Hepatocyte (in vitro differentiated cells): Measurements from ENCODE around the gene NCAPH2. TPM values are rescaled to one million over a fixed set of nuclear protein-coding genes. Genes with fewer than 3 reads are reported as not detected.

ENCODE experiments used
- DNase-seq: peaks from one replicate; pipeline ENCODE4 v3.0.0-alpha.2; 2016; ENCODE audit warnings: low spot score
- H2AFZ ChIP-seq: fragments of 200-600 bp; sonication (generic); 2 replicates; pipeline ENCODE4 v1.6.0; 2016; ENCODE audit warnings: antibody characterized with exemption, mild to moderate bottlenecking
- H3K27ac ChIP-seq: fragments of 200-600 bp; sonication (generic); 2 replicates; pipeline ENCODE4 v1.5.1; 2016; ENCODE audit warnings: mild to moderate bottlenecking
- H3K27me3 ChIP-seq: fragments of 200-600 bp; sonication (generic); 2 replicates; pipeline ENCODE4 v1.6.1; 2016
- H3K36me3 ChIP-seq: fragments of 200-600 bp; sonication (generic); replicated peaks from 2 replicates; pipeline ENCODE4 v1.5.1; 2016; ENCODE audit warnings: low read depth; ENCODE audit not compliant: insufficient read depth
- H3K4me1 ChIP-seq: fragments of 200-600 bp; sonication (generic); 2 replicates; pipeline ENCODE4 v1.5.1; 2016; ENCODE audit warnings: mild to moderate bottlenecking, moderate library complexity; ENCODE audit not compliant: insufficient read depth
- H3K4me2 ChIP-seq: fragments of 200-600 bp; sonication (generic); 2 replicates; pipeline ENCODE4 v1.6.0; 2016
- H3K4me3 ChIP-seq: fragments of 200-600 bp; sonication (generic); 2 replicates; pipeline ENCODE4 v1.5.1; 2016; ENCODE audit warnings: mild to moderate bottlenecking
- H3K79me2 ChIP-seq: fragments of 200-600 bp; sonication (generic); 2 replicates; pipeline ENCODE4 v1.6.0; 2017; ENCODE audit warnings: mild to moderate bottlenecking
- H3K9me2 ChIP-seq: fragments of 200-600 bp; sonication (generic); replicated peaks from 2 replicates; pipeline ENCODE4 v1.6.0; 2017; ENCODE audit warnings: mild to moderate bottlenecking; ENCODE audit not compliant: insufficient read depth
- H3K9me3 ChIP-seq: fragments of 200-600 bp; sonication (generic); 2 replicates; pipeline ENCODE4 v1.5.1; 2016; ENCODE audit warnings: low read depth, mild to moderate bottlenecking
- H4K20me1 ChIP-seq: fragments of 200-600 bp; sonication (generic); 2 replicates; pipeline ENCODE4 v1.6.0; 2016; ENCODE audit warnings: mild to moderate bottlenecking; ENCODE audit not compliant: insufficient read depth, poor library complexity, severe bottlenecking
- EZH2 ChIP-seq: fragments of 200-600 bp; sonication (generic); IDR thresholded peaks from 2 replicates; pipeline ENCODE4 v1.6.1; 2016; ENCODE audit warnings: antibody characterized with exemption, mild to moderate bottlenecking, borderline replicate concordance
- EZH2phosphoT487 ChIP-seq: fragments of 200-600 bp; sonication (generic); IDR thresholded peaks from one replicate; pipeline ENCODE4 v1.6.1; 2018; ENCODE audit warnings: antibody characterized with exemption, mild to moderate bottlenecking, low read depth, moderate library complexity; ENCODE audit not compliant: unreplicated experiment, severe bottlenecking
- WGBS: methylation state at CpG from one replicate; pipeline ENCODE4 v1.1.6; 2016; ENCODE audit warnings: low lambda C conversion rate; ENCODE audit errors: missing lambda C conversion rate; 5-methylcytosine and 5-hydroxymethylcytosine counted together
- polyA plus RNA-seq: library from polyadenylated mRNA; unstranded; fragments of >200 nt; fragmentation: Nextera tagmentation; extraction: Ambion mirVana; gene quantifications from 2 replicates; pipeline ENCODE4 v1.2.1, GENCODE V29; 2016
- total RNA-seq: library from RNA; depleted of rRNA; stranded (reverse); fragments of >200 nt; gene quantifications from 2 replicates; pipeline ENCODE4 v1.2.3, GENCODE V29; 2014
- TF ChIP-seq, protein P1 (sequence below): fragments of 200-600 bp; sonication (generic); IDR thresholded peaks from 2 replicates; pipeline ENCODE4 v1.5.1; 2016; ENCODE audit warnings: antibody characterized with exemption, mild to moderate bottlenecking; ENCODE audit not compliant: poor library complexity

Gene NCAPH2
- total and polyA plus RNA-seq, 2 experiments from 2014 or later: 25.6 to 40.6 TPM

DNA sequence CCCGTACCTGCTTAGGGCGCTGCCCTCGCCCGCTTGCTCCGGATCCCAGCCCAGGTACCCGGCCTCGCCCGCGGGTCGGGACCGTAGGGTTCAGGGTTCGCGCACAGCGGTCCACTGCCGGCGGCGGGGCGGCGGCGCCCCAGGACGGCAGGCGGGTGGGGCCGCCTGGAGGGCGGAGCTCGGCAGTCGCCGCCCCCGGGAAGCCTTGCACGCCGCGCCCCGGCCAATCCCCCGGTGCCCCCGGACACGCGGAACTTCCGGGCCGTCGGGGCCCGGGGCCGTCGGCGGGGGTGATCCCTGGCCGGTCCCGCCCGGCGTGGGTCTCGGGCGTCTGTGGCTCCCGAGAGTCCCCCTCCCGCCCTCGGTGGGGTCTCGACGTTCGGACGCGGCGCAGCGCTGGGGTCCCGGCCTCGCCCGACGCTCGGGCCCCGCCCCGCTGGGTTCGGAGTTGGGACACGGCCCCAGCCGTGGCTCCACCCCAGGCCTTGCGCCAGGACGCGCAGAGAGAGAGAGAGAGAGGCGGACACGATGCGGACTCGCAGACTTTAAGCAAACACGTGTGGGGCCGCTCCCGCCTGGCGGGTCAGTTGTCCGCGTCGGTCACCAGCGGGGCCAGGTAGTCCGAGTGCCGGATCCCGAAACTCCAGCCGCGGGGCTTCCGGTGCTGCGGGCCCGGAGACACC is 22.0 kb downstream of the NCAPH2 start, which contains the start of gene TYMP:
Gene TYMP (minus strand): TSS at position 116 of the 683 bp plus-strand sequence. CDS start 303 bp downstream, outside the sequence.
- Histone ChIP-seq H3K4me3 (peak within 1 kb of the TSS; percentile 49), H4K20me1 (no peaks in the 10 kb centered on the region), H3K4me2 (peak within 1 kb of the TSS; percentile 99), H3K27me3 (peaks cover 11% of the 10 kb centered on the region), H2AFZ (peak within 1 kb of the TSS; percentile 23), H3K4me1 (peaks cover 42% of the 10 kb centered on the region), H3K27ac (peak within 1 kb of the TSS; percentile 96), H3K79me2 (no peaks in the 10 kb centered on the region), H3K9me3 (no peaks in the 10 kb centered on the region), H3K9me2 (no peaks in the 10 kb centered on the region), H3K36me3 (no peaks in the 10 kb centered on the region)
- TF ChIP-seq EZH2 (peak; percentile 12), EZH2phosphoT487 (no peak)
- WGBS: 7% methylated on average over 43 of the region's 92 CpGs
- DNase-seq: peak; percentile 84

DNA sequence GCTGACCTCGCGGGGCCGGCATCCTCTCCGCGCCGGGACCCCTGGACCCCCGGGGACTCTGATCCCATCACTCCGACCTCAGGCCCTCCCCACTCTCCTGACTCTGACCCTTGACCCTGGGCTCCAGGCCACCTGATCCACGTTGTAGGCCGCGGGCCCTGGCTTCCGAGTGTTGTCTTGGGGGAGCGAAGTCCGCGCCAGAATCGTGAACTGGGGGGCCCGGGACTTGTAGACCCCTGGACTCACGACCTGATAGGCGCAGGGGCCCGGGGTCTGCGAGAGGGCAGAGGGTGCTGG is 22.5 kb downstream of the NCAPH2 start:
- WGBS: 9% methylated on average over 4 of the region's 21 CpGs
- peak overlapping the region; percentile 99 for H3K4me2 ChIP-seq
- peaks cover 11% of the 10 kb centered on the region for H3K27me3 ChIP-seq
- H3K9me2 ChIP-seq: no peaks in the 10 kb centered on the region
- H3K27ac ChIP-seq: peak overlapping the region; percentile 96
- no peaks in the 10 kb centered on the region for H3K9me3 ChIP-seq
- DNase-seq: no peak
- peak overlapping the region; percentile 49 for H3K4me3 ChIP-seq
- H3K4me1 ChIP-seq: peaks cover 42% of the 10 kb centered on the region
- TF ChIP-seq EZH2: peak; percentile 41
- TF ChIP-seq, protein P1, sequence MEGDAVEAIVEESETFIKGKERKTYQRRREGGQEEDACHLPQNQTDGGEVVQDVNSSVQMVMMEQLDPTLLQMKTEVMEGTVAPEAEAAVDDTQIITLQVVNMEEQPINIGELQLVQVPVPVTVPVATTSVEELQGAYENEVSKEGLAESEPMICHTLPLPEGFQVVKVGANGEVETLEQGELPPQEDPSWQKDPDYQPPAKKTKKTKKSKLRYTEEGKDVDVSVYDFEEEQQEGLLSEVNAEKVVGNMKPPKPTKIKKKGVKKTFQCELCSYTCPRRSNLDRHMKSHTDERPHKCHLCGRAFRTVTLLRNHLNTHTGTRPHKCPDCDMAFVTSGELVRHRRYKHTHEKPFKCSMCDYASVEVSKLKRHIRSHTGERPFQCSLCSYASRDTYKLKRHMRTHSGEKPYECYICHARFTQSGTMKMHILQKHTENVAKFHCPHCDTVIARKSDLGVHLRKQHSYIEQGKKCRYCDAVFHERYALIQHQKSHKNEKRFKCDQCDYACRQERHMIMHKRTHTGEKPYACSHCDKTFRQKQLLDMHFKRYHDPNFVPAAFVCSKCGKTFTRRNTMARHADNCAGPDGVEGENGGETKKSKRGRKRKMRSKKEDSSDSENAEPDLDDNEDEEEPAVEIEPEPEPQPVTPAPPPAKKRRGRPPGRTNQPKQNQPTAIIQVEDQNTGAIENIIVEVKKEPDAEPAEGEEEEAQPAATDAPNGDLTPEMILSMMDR: no peak
- no peaks in the 10 kb centered on the region for H4K20me1 ChIP-seq
- H3K79me2 ChIP-seq: no peaks in the 10 kb centered on the region
- peak overlapping the region; percentile 23 for H2AFZ ChIP-seq
- H3K36me3 ChIP-seq: no peaks in the 10 kb centered on the region

DNA sequence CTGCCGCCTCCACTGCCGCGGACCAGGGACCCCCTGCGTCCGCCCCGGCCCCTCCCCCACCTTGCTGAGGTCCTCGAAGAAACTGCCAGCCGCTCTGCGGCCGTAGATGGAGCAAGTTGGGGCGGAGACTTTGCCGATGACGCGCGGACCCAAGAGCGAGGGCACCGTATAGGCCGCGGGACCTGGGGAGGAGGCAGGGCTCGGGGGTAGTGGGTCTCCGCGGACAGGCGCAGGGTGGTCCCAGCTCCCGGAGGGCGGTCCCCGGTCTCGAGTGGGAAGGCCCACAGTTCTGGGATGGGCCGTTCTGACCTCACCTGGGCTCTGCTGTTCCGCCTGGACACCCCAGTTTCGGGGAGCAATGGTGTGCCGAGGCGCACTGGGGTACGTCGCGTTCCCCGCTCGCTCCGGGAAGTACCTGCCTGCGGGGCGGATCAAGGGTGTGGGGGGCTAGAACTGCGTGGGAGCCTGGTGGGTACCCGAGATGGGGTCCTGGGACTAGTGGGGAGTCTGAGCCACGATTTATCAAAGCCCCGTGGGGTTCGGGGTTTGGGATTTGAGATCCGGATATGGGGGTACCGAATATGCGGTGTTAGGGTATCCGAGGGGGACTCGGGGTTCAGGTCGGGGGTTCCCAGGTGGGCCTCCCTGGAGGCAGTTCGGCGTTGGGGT is 23.0 kb downstream of the NCAPH2 start:
- Histone ChIP-seq H3K79me2 (no peaks in the 10 kb centered on the region), H3K4me1 (peaks cover 42% of the 10 kb centered on the region), H3K9me2 (no peaks in the 10 kb centered on the region), H3K9me3 (no peaks in the 10 kb centered on the region), H3K36me3 (no peaks in the 10 kb centered on the region), H3K27me3 (peaks cover 11% of the 10 kb centered on the region), H3K27ac (peak overlapping the region; percentile 96), H3K4me2 (peak overlapping the region; percentile 99), H3K4me3 (peak overlapping the region; percentile 52), H4K20me1 (no peaks in the 10 kb centered on the region), H2AFZ (peak overlapping the region; percentile 51)
- DNase-seq: peak; percentile 91
- peak; percentile 19 for TF ChIP-seq EZH2
- no peak for TF ChIP-seq EZH2phosphoT487
- TF ChIP-seq, protein P1: no peak
- WGBS: 16% methylated on average over 41 of the region's 53 CpGs

GRCh38 chr22:50531546-50531961 is 23.5 kb downstream of the NCAPH2 start:
- TF ChIP-seq EZH2phosphoT487: no peak
- TF ChIP-seq, protein P1: no peak
- no peak for TF ChIP-seq EZH2
- Histone ChIP-seq H4K20me1 (no peaks in the 10 kb centered on the region), H3K79me2 (no peaks in the 10 kb centered on the region), H3K4me2 (peak overlapping the region; percentile 99), H3K9me2 (no peaks in the 10 kb centered on the region), H3K4me1 (peaks cover 40% of the 10 kb centered on the region), H3K36me3 (no peaks in the 10 kb centered on the region), H2AFZ (peak overlapping the region; percentile 51), H3K9me3 (no peaks in the 10 kb centered on the region), H3K4me3 (peak overlapping the region; percentile 52), H3K27me3 (peaks cover 11% of the 10 kb centered on the region), H3K27ac (peak overlapping the region; percentile 96)
- DNase-seq: peak; percentile 75
- WGBS: 8% methylated on average over 8 of the region's 44 CpGs
